Neural cell (in vitro differentiated cells): ENCODE results near the gene VEZF1. TPM values are rescaled to one million over a fixed set of nuclear protein-coding genes. Genes with fewer than 3 reads are reported as not detected.

Experiments used
- H2AFZ ChIP-seq: fragments of 200-600, 300-800 bp; sonication (generic), shearing (Covaris generic); 2 replicates; pipeline ENCODE4 v1.6.0; 2014; ENCODE audit warnings: low read depth, mild to moderate bottlenecking, antibody characterized with exemption, low read length, moderate library complexity
- H3F3A ChIP-seq: fragments of 200-600 bp; shearing (Covaris generic); 2 replicates; pipeline ENCODE4 v1.6.1; 2016; ENCODE audit warnings: mild to moderate bottlenecking, moderate library complexity, mixed read lengths, antibody characterized with exemption, low read length; ENCODE audit not compliant: insufficient read depth, poor library complexity, severe bottlenecking
- H3K27ac ChIP-seq: fragments of 200-600, 300-800 bp; sonication (generic), shearing (Covaris generic); 2 replicates; pipeline ENCODE4 v1.5.1; 2014; ENCODE audit warnings: mild to moderate bottlenecking, low read length, moderate library complexity
- H3K27me3 ChIP-seq: fragments of 300-800, 200-600 bp; sonication (generic), shearing (Covaris generic); 2 replicates; pipeline ENCODE4 v1.6.0; 2014; ENCODE audit warnings: mild to moderate bottlenecking, low read depth, low read length, moderate library complexity; ENCODE audit not compliant: insufficient read depth
- H3K36me3 ChIP-seq: fragments of 300-800, 200-600 bp; sonication (generic), shearing (Covaris generic); 2 replicates; pipeline ENCODE4 v1.5.1; 2014; ENCODE audit warnings: mild to moderate bottlenecking, antibody characterized with exemption, low read length, moderate library complexity; ENCODE audit not compliant: insufficient read depth
- H3K4me2 ChIP-seq: fragments of 300-800, 200-600 bp; sonication (generic), shearing (Covaris generic); 2 replicates; pipeline ENCODE4 v1.6.0; 2014; ENCODE audit warnings: mild to moderate bottlenecking, low read length
- H3K4me3 ChIP-seq: fragments of 300-800, 200-600 bp; sonication (generic), shearing (Covaris generic); 2 replicates; pipeline ENCODE4 v1.5.1; 2014; ENCODE audit warnings: mild to moderate bottlenecking, low read length, moderate library complexity
- H3K79me2 ChIP-seq: fragments of 200-600 bp; shearing (Covaris generic); replicated peaks from 2 replicates; pipeline ENCODE4 v1.6.0; 2014; ENCODE audit warnings: mild to moderate bottlenecking, low read length, moderate library complexity; ENCODE audit not compliant: insufficient read depth
- H3K9ac ChIP-seq: fragments of 300-800, 200-600 bp; sonication (generic), shearing (Covaris generic); 2 replicates; pipeline ENCODE4 v1.6.1; 2016; ENCODE audit warnings: mild to moderate bottlenecking, low read length, mixed read lengths
- H3K9me2 ChIP-seq: fragments of 200-600 bp; shearing (Covaris generic); 2 replicates; pipeline ENCODE4 v1.6.1; 2016; ENCODE audit warnings: mild to moderate bottlenecking, low read length, mixed read lengths; ENCODE audit not compliant: insufficient read depth
- H3K9me3 ChIP-seq: fragments of 200-600, 300-800 bp; sonication (generic), shearing (Covaris generic); 2 replicates; pipeline ENCODE4 v1.6.1; 2016; ENCODE audit warnings: mild to moderate bottlenecking, mixed run types, low read length, moderate library complexity, mixed read lengths
- H4K20me1 ChIP-seq: fragments of 200-600 bp; shearing (Covaris generic); 2 replicates; pipeline ENCODE4 v1.6.1; 2016; ENCODE audit warnings: mild to moderate bottlenecking, mixed run types; ENCODE audit not compliant: insufficient read depth
- CTCF ChIP-seq: fragments of 450-650 bp; IDR thresholded peaks from 2 replicates; pipeline ENCODE4 v1.5.1; 2014; ENCODE audit warnings: antibody characterized with exemption, mild to moderate bottlenecking, moderate library complexity; ENCODE audit not compliant: poor library complexity, severe bottlenecking
- EP300 ChIP-seq: fragments of 450-650 bp; conservative IDR thresholded peaks from 2 replicates; pipeline ENCODE4 v1.6.1; 2014; ENCODE audit warnings: antibody characterized with exemption, mild to moderate bottlenecking, moderate library complexity; ENCODE audit not compliant: poor library complexity, severe bottlenecking
- EZH2 ChIP-seq: fragments of 200-600, 300-800 bp; shearing (Covaris generic), sonication (generic); IDR thresholded peaks from 2 replicates; pipeline ENCODE4 v1.6.1; 2014; ENCODE audit warnings: antibody characterized with exemption, low read length, borderline replicate concordance, mild to moderate bottlenecking; ENCODE audit not compliant: insufficient read depth, poor library complexity, severe bottlenecking
- MXI1 ChIP-seq: fragments of 450-650 bp; conservative IDR thresholded peaks from 2 replicates; pipeline ENCODE4 v1.6.1; 2014; ENCODE audit warnings: antibody characterized with exemption, mild to moderate bottlenecking; ENCODE audit not compliant: poor library complexity, severe bottlenecking
- POLR2AphosphoS5 ChIP-seq: IDR thresholded peaks from 2 replicates; pipeline ENCODE4 v1.6.1; 2012
- RAD21 ChIP-seq: fragments of 450-650 bp; conservative IDR thresholded peaks from 2 replicates; pipeline ENCODE4 v1.6.1; 2014; ENCODE audit warnings: antibody characterized with exemption, mild to moderate bottlenecking, moderate library complexity
- REST ChIP-seq: IDR thresholded peaks from 2 replicates; pipeline ENCODE4 v1.6.1; 2012; ENCODE audit warnings: borderline replicate concordance
- SMC3 ChIP-seq: fragments of 450-650 bp; conservative IDR thresholded peaks from 2 replicates; pipeline ENCODE4 v1.6.1; 2014; ENCODE audit warnings: antibody characterized with exemption, mild to moderate bottlenecking, moderate library complexity; ENCODE audit not compliant: poor library complexity
- TAF1 ChIP-seq: IDR thresholded peaks from 2 replicates; pipeline ENCODE4 v1.6.1; 2012; ENCODE audit warnings: low read depth
- polyA plus RNA-seq: library from polyadenylated mRNA; depleted of rRNA; stranded (reverse); fragments of >200 nt; gene quantifications from 2 replicates; pipeline ENCODE4 v1.2.3, GENCODE V29; 2014

VEZF1 gene
- polyA plus RNA-seq, 1 donor from 2014 or later = 64.6 TPM

GRCh38 chr17:57957120-57957850, 30.8 kb downstream of the VEZF1 start:
- Histone ChIP-seq H2AFZ (no peak overlapping the region), H3K4me3 (no peak overlapping the region), H3K79me2 (peaks cover 27% of the 10 kb centered on the region), H3K9ac (no peak overlapping the region), H3K9me3 (no peaks in the 10 kb centered on the region), H3F3A (no peaks in the 10 kb centered on the region), H3K27ac (no peak overlapping the region), H3K36me3 (no peaks in the 10 kb centered on the region), H3K9me2 (no peaks in the 10 kb centered on the region), H3K4me2 (no peak overlapping the region), H3K27me3 (no peaks in the 10 kb centered on the region), H4K20me1 (no peaks in the 10 kb centered on the region)
- TF ChIP-seq EZH2 (no peak), EP300 (no peak), REST (no peak), RAD21 (no peak), TAF1 (no peak), SMC3 (no peak), MXI1 (no peak), POLR2AphosphoS5 (no peak), CTCF (no peak)

GRCh38 chr17:57956291-57957119, 31.5 kb downstream of the VEZF1 start:
- Histone ChIP-seq H2AFZ (no peak overlapping the region), H3K9ac (no peak overlapping the region), H3K27me3 (no peaks in the 10 kb centered on the region), H3K4me3 (peak overlapping the region; percentile 89), H3K4me2 (peak overlapping the region; percentile 88), H3K9me3 (no peaks in the 10 kb centered on the region), H3F3A (no peaks in the 10 kb centered on the region), H4K20me1 (no peaks in the 10 kb centered on the region), H3K9me2 (no peaks in the 10 kb centered on the region), H3K79me2 (peaks cover 27% of the 10 kb centered on the region), H3K27ac (no peak overlapping the region), H3K36me3 (no peaks in the 10 kb centered on the region)
- TF ChIP-seq SMC3 (no peak), RAD21 (no peak), EP300 (no peak), REST (no peak), POLR2AphosphoS5 (no peak), EZH2 (no peak), MXI1 (no peak), CTCF (no peak), TAF1 (no peak)
